Activated CD8-positive, alpha-beta memory T cell treated with anti-CD3 and anti-CD28 coated beads, Interleukin-2, amount 10 ng/mL, durations not matched to agents 7 days and 5 days (primary cell): ENCODE results near the gene UBAP2. TPM values are rescaled to one million over a fixed set of nuclear protein-coding genes. Genes with fewer than 3 reads are reported as not detected.
A peak's percentile ranks its signal among the peaks of the same experiment; 100 is the strongest.
"Not testable (repeated sequence)": the region's sequence is repeated elsewhere in the genome, so short reads cannot be mapped to it uniquely, and the experiment has no call there.

ENCODE experiments used
- ATAC-seq: fragments of 150-1000 bp; cut with Tn5 transposase; one replicate; pipeline ENCODE4 v1.10.0; 2021; ENCODE audit warnings: moderate library complexity
- CTCF ChIA-PET: fragments of 350-600 bp; sonication (Branson Sonifier 250); formaldehyde crosslinking; loops from one replicate; lab custom pipeline; 2021; ENCODE audit warnings: antibody characterized with exemption; lab: Charles Lee
- DNase-seq: peaks from one replicate; pipeline ENCODE4 v3.0.0-alpha.2; 2020
- H3K27ac Mint-ChIP-seq: one replicate; pipeline ENCODE4 v1.8.0; 2021; ENCODE audit warnings: mild to moderate bottlenecking, mixed read lengths
- H3K27me3 Mint-ChIP-seq: one replicate; pipeline ENCODE4 v1.8.0; 2021; ENCODE audit warnings: mixed read lengths
- H3K36me3 Mint-ChIP-seq: one replicate; pipeline ENCODE4 v1.8.0; 2021; ENCODE audit warnings: mild to moderate bottlenecking, mixed read lengths
- H3K4me1 Mint-ChIP-seq: one replicate; pipeline ENCODE4 v1.8.0; 2021; ENCODE audit warnings: mixed read lengths
- H3K4me3 Mint-ChIP-seq: one replicate; pipeline ENCODE4 v1.8.0; 2021; ENCODE audit warnings: mild to moderate bottlenecking, moderate library complexity, mixed read lengths
- H3K9me3 Mint-ChIP-seq: one replicate; pipeline ENCODE4 v1.8.0; 2022; ENCODE audit warnings: low read depth, mixed read lengths
- total RNA-seq, 2 experiments: library from RNA; stranded (reverse); gene quantifications; one replicate each; pipeline ENCODE4 v1.2.3, GENCODE V29; 2021

UBAP2 gene
- total RNA-seq, 2 experiments from 2014 or later: 50.5 to 60.9 TPM

- CTCF ChIA-PET: no interaction called here
- Mint-ChIP-seq H3K27ac (no peak overlapping the region), H3K9me3 (no peaks in the 10 kb centered on the region), H3K4me3 (no peak overlapping the region), H3K36me3 (peaks cover 29% of the 10 kb centered on the region), H3K27me3 (no peaks in the 10 kb centered on the region), H3K4me1 (peaks cover 11% of the 10 kb centered on the region)
- no peak for DNase-seq
- no peak for ATAC-seq
These were observed 11.1 kb downstream of the UBAP2 start for GRCh38 chr9:34037626-34038025.

DNA sequence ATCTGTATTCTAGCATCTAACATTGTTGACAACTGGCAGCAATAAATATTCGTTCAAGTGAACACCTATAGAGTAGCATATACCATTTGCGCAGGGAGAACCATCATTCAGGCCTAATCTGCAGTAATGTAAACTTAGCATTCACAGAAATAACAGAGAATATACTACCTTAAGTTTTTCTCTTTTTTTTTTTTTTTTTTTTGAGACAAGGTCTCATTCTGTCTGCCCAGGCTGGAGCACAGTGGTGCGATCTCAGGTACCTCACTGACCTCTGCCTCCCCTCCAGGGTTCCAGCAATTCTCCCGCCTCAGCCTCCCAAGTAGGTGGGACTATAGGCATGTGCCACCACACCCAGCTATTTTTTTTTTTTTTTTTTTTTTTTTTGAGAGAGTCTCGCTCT is 12.1 kb downstream of the UBAP2 start:
- no peak for ATAC-seq
- DNase-seq: no peak
- Mint-ChIP-seq H3K27me3 (no peaks in the 10 kb centered on the region), H3K9me3 (no peaks in the 10 kb centered on the region), H3K4me3 (no peak overlapping the region), H3K4me1 (peaks cover 8% of the 10 kb centered on the region), H3K27ac (no peak overlapping the region), H3K36me3 (peaks cover 28% of the 10 kb centered on the region)
- CTCF ChIA-PET: interaction anchor here (0.7 to 1.4 kb wide), 2 partner anchors 11 to 324 kb away, joined by 3 to 4 read pairs; no protein-coding TSS in a partner anchor

- peaks cover 8% of the 10 kb centered on the region for H3K4me1 Mint-ChIP-seq
- H3K4me3 Mint-ChIP-seq: no peak overlapping the region
- DNase-seq (peak; percentile 8), ATAC-seq (no peak)
- H3K36me3 Mint-ChIP-seq: peaks cover 27% of the 10 kb centered on the region
- H3K27ac Mint-ChIP-seq: no peak overlapping the region
- H3K9me3 Mint-ChIP-seq: no peaks in the 10 kb centered on the region
- no peaks in the 10 kb centered on the region for H3K27me3 Mint-ChIP-seq
- CTCF ChIA-PET: interaction anchor here (1.4 kb wide), 1 partner anchor 12 kb away, joined by 3 read pairs; no protein-coding TSS in a partner anchor
These were observed 13.0 kb downstream of the UBAP2 start for GRCh38 chr9:34035656-34036055.

- H3K4me3 Mint-ChIP-seq: no peak overlapping the region
- ATAC-seq: no peak
- H3K27ac Mint-ChIP-seq: no peak overlapping the region
- H3K27me3 Mint-ChIP-seq: no peaks in the 10 kb centered on the region
- no peaks in the 10 kb centered on the region for H3K9me3 Mint-ChIP-seq
- peaks cover 28% of the 10 kb centered on the region for H3K36me3 Mint-ChIP-seq
- peaks cover 8% of the 10 kb centered on the region for H3K4me1 Mint-ChIP-seq
- CTCF ChIA-PET: no interaction called here
- DNase-seq: no peak
These were observed 14.0 kb downstream of the UBAP2 start for GRCh38 chr9:34034698-34035065.

GRCh38 chr9:34032631-34033030 is 16.1 kb downstream of the UBAP2 start:
- DNase-seq: no peak
- peaks cover 8% of the 10 kb centered on the region for H3K4me1 Mint-ChIP-seq
- no peaks in the 10 kb centered on the region for H3K9me3 Mint-ChIP-seq
- H3K36me3 Mint-ChIP-seq: peaks cover 24% of the 10 kb centered on the region
- no peaks in the 10 kb centered on the region for H3K27me3 Mint-ChIP-seq
- CTCF ChIA-PET: no interaction called here
- ATAC-seq: no peak
- H3K4me3 Mint-ChIP-seq: no peak overlapping the region
- no peak overlapping the region for H3K27ac Mint-ChIP-seq

DNA sequence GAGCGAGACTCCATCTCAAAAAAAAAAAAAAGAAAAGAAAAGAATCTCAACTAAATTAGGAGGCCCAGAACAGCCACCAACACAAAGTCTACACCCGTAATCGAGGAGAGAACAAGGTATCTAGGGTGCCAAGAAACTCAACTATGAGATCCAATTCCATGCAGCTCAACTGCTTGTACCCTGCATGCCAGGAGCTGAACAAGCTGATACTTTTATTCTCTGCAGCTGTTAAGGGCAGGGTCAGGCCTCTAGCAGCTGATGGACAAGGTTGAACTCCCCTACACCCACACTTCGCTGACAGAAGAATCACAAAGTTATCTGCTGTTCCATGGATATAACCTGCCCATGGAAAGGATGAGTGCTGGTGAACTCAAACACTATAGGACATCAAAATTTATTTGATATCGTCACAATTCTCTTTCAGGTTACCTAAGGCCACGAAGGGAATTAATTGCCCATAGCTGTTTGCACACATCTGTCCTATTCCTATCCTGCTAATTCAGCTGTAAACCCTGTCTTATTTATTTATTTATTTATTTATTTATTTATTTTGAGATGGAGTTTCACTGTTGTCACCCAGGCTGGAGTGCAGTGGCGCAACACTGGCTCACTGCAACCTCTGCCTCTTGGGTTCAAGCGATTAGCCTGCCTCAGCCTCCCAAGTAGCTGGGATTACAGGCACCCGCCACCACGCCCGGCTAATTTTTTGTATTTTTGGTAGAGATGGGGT is 20.7 kb downstream of the UBAP2 start:
- CTCF ChIA-PET: interaction anchor here (0.9 kb wide), 1 partner anchor 175 kb away, joined by 3 read pairs; no protein-coding TSS in a partner anchor
- peaks cover 9% of the 10 kb centered on the region for H3K36me3 Mint-ChIP-seq

GRCh38 chr9:34025811-34026210 is 22.9 kb downstream of the UBAP2 start:
- peaks cover 5% of the 10 kb centered on the region for H3K36me3 Mint-ChIP-seq
- no peak overlapping the region for H3K27ac Mint-ChIP-seq
- CTCF ChIA-PET: interaction anchor here (1.8 kb wide), 1 partner anchor 227 kb away, joined by 5 read pairs; no protein-coding TSS in a partner anchor

More for the DNA sequence above, 20.7 kb downstream of the UBAP2 start:
- Mint-ChIP-seq H3K27me3 (no peaks in the 10 kb centered on the region), H3K27ac (no peak overlapping the region), H3K4me1 (peaks cover 7% of the 10 kb centered on the region), H3K4me3 (no peak overlapping the region), H3K9me3 (no peaks in the 10 kb centered on the region)
- DNase-seq (no peak), ATAC-seq (no peak)

GRCh38 chr9:34025062-34025461 is 23.6 kb downstream of the UBAP2 start:
- Mint-ChIP-seq H3K27me3 (no peaks in the 10 kb centered on the region), H3K9me3 (no peaks in the 10 kb centered on the region), H3K27ac (no peak overlapping the region), H3K4me1 (peaks cover 7% of the 10 kb centered on the region), H3K4me3 (no peak overlapping the region), H3K36me3 (peaks cover 4% of the 10 kb centered on the region)
- no peak for DNase-seq
- CTCF ChIA-PET: interaction anchor here (1.8 kb wide), 1 partner anchor 228 kb away, joined by 5 read pairs; no protein-coding TSS in a partner anchor
- no peak for ATAC-seq

More at GRCh38 chr9:34025811-34026210, 22.9 kb downstream of the UBAP2 start:
- Mint-ChIP-seq H3K4me1 (peaks cover 7% of the 10 kb centered on the region), H3K4me3 (no peak overlapping the region), H3K9me3 (no peaks in the 10 kb centered on the region), H3K27me3 (no peaks in the 10 kb centered on the region)
- DNase-seq (no peak), ATAC-seq (no peak)

DNA sequence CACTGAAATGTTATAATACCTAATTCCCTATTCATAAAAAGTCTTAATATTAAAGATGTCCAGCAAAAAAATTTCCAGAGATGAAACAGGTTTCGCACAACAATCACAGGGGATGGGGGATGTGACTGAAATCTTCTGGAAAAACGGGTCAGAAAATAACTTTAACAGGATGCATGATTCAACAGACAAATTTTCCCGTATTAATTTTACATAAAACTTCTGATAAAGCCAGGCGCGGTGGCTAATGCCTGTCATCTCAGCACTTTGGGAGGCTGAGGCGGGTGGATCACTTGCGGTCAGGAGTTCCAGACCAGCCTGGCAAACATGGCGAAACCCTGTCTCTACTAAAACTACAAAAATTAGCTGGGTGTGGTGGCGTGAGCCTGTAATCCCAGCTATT is 24.2 kb downstream of the UBAP2 start:
- H3K36me3 Mint-ChIP-seq, ATAC-seq, H3K4me3 Mint-ChIP-seq, H3K27ac Mint-ChIP-seq, H3K9me3 Mint-ChIP-seq, H3K4me1 Mint-ChIP-seq, H3K27me3 Mint-ChIP-seq, DNase-seq: not testable (repeated sequence)
- CTCF ChIA-PET: interaction anchor here (1.8 kb wide), 1 partner anchor 228 kb away, joined by 5 read pairs; no protein-coding TSS in a partner anchor

DNA sequence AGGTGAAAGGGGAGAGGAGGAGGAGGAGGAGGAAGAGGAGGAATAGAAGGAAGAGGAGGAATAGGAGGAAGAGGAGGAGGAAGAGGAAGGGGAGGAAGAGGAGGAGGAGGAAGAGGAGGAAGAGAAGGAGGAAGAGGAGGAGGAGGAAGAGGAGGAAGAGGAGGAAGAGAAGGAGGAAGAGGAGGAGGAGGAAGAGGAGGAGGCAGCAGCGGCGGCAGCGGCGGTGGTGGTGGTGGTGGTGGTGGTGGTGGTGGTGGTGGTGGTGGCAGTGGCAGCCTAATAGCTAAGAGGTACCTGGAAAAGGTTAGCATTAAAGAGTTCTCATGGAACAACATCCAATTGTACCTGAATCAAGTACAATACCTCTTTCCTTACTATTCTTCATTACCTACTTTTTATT is 32.5 kb downstream of the UBAP2 start:
- ATAC-seq (no peak), DNase-seq (no peak)
- CTCF ChIA-PET: no interaction called here
- Mint-ChIP-seq H3K4me1 (peaks cover 4% of the 10 kb centered on the region), H3K27me3 (no peaks in the 10 kb centered on the region), H3K36me3 (peaks cover 8% of the 10 kb centered on the region), H3K4me3 (no peak overlapping the region), H3K27ac (no peak overlapping the region), H3K9me3 (no peaks in the 10 kb centered on the region)

DNA sequence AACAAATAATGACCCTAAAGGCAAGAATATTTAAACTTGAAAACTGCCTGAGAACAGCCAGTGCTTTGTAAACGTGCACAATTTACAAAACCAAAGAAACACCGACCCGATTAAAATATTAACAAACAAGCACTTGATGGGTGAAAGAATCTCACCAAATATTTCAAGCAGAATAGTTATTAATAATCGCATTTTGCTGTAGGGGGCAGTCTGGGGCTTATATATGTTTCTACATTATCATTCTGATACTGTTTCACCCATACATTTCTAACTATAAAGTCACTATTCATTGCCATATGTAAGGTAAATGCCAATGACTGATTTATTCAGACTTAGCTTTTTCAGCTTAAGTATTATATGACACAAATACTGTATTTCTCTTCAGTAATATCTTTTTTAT is 37.7 kb downstream of the UBAP2 start:
- DNase-seq: no peak
- Mint-ChIP-seq H3K4me1 (peaks cover 3% of the 10 kb centered on the region), H3K27me3 (no peaks in the 10 kb centered on the region), H3K9me3 (no peaks in the 10 kb centered on the region), H3K27ac (no peak overlapping the region), H3K36me3 (peaks cover 16% of the 10 kb centered on the region), H3K4me3 (no peak overlapping the region)
- CTCF ChIA-PET: interaction anchor here (0.7 to 2.6 kb wide), 5 partner anchors 8 to 369 kb away, joined by 3 to 18 read pairs (median 4); no protein-coding TSS in a partner anchor
- no peak for ATAC-seq

DNA sequence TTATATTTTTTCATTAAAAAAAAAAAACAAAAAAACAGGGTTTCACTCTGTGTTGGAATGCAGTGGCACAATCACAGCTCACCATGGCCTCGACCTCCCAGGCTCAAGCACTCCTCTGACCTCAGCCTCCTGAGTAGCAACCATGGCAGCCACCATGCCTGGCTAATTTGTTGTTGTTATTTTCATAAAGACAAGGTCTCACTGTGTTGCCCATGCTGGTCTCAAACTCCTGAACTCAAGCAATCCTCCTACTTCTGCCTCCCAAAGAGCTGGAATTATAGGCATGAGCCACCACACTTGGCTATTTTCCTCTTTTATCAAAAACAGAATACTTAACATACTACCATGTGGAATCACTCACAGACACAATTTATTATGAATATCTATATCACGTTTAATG is 46.7 kb downstream of the UBAP2 start:
- H3K27ac Mint-ChIP-seq: no peak overlapping the region
- CTCF ChIA-PET: interaction anchor here (1.1 to 2.7 kb wide), 2 partner anchors 9 to 72 kb away, joined by 3 to 8 read pairs; no protein-coding TSS in a partner anchor
- peaks cover 22% of the 10 kb centered on the region for H3K36me3 Mint-ChIP-seq
- ATAC-seq (no peak), DNase-seq (no peak)
- no peaks in the 10 kb centered on the region for H3K27me3 Mint-ChIP-seq
- H3K4me1 Mint-ChIP-seq: no peaks in the 10 kb centered on the region
- no peak overlapping the region for H3K4me3 Mint-ChIP-seq
- no peaks in the 10 kb centered on the region for H3K9me3 Mint-ChIP-seq

GRCh38 chr9:34001298-34001697 is 47.4 kb downstream of the UBAP2 start:
- H3K36me3 Mint-ChIP-seq: peaks cover 22% of the 10 kb centered on the region
- DNase-seq: no peak
- no peaks in the 10 kb centered on the region for H3K4me1 Mint-ChIP-seq
- no peaks in the 10 kb centered on the region for H3K9me3 Mint-ChIP-seq
- H3K4me3 Mint-ChIP-seq: no peak overlapping the region
- H3K27ac Mint-ChIP-seq: no peak overlapping the region
- no peak for ATAC-seq
- CTCF ChIA-PET: interaction anchor here (2.7 kb wide), 1 partner anchor 72 kb away, joined by 8 read pairs; no protein-coding TSS in a partner anchor
- H3K27me3 Mint-ChIP-seq: no peaks in the 10 kb centered on the region

DNA sequence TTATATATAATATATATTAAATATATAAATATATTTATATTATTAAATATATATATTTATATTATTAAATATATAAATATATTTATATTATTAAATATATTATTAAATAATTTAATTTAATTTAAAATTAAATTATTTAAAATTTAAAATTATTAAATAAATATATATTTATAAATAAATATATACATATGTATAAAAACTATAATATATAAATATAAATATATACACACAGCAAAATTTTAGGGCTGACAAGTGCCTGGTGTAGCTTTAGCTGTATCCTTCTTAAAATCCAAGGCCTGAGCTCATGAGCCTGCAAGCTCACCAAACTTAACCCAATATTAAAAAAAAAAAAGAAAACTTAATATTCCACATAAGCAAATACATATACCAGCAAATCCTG is 53.2 kb downstream of the UBAP2 start:
- Mint-ChIP-seq H3K9me3 (no peaks in the 10 kb centered on the region), H3K27ac (no peak overlapping the region)
- CTCF ChIA-PET: interaction anchor here (0.5 kb wide), 1 partner anchor 78 kb away, joined by 3 read pairs; no protein-coding TSS in a partner anchor

More for the DNA sequence above, 53.2 kb downstream of the UBAP2 start:
- ATAC-seq (no peak), DNase-seq (no peak)
- no peaks in the 10 kb centered on the region for H3K27me3 Mint-ChIP-seq
- peaks cover 25% of the 10 kb centered on the region for H3K36me3 Mint-ChIP-seq
- no peaks in the 10 kb centered on the region for H3K4me1 Mint-ChIP-seq
- H3K4me3 Mint-ChIP-seq: no peak overlapping the region
